ELR (cell line): ENCODE results near the gene NOSIP.

ENCODE experiments used
- DNase-seq: peaks from one replicate; pipeline ENCODE4 v3.0.0-alpha.2; 2015; ENCODE audit warnings: low read depth

NOSIP gene

DNA sequence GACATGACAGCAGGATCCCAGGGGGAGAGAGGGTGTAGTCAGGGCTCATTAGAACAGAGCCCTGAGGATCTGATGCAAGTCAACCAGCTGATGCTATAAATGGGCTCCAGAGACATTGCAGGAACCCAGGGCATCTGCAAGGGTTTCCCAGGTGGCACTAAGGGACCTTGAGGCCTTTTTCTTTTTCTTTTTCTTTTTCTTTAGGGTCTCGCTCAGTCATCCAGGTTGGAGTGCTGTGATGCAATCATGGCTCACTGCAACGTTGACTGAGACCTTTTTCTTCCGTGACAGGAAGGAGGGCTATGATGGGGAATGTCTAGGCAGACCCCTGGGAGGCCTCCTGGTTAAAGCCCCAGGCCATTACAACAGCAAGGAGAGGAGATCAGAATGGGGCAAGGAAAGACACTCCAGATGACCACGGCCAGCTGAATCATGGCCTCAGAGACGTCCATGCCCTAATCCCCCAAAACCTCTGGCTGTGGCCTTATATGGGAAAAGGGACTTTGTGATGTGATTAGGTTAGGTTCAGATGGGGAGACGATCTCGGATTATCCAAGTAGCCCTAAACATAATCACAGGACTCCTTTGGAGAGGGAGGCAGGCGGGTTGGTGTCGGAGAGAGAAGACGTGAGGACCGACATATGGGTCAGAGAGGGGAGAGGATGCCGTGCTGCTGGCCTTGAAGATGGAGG, 72.4 kb downstream of the NOSIP start:
- DNase-seq = no peak

DNA sequence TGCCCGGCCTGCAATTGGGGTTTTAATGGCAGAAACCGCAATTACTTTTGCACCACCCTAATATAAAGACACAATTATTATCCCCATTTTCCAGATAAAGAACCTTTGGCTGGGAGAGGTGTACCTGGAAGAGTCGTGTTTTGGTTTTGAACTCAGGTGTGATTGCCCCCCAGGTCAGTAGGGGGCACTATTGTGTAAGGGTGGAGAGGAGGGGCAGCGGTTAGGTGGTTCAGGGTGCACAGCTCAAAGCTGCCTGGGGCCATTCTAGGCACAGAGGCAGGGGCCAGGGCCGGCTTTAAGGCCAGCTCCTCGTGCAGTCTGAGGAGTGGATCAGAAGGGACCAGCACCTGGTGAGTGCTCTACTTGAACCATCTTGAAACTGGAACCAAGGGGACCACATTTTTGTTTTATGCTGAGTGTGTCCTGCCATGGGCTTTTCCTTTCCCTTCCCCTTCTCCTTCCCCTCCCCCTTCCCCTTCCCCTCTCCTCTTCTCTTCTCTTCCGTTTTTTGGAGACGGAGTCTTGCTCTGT, 73.7 kb downstream of the NOSIP start:
- DNase-seq = peak; percentile 70
